GM11168 (cell line): ENCODE measurements around the gene SPZ1.
"Not testable (repeated sequence)": the region's sequence is repeated elsewhere in the genome, so short reads cannot be mapped to it uniquely, and the experiment has no call there.

Experiments
- in situ Hi-C: fragments of 300-500 bp; cut with MboI; formaldehyde crosslinking; loops from one replicate; pipeline ENCODE4 v1.12.0; 2022; ENCODE audit warnings: low sequenced_read_pairs; ENCODE audit not compliant: unreplicated experiment

SPZ1 gene, protein sequence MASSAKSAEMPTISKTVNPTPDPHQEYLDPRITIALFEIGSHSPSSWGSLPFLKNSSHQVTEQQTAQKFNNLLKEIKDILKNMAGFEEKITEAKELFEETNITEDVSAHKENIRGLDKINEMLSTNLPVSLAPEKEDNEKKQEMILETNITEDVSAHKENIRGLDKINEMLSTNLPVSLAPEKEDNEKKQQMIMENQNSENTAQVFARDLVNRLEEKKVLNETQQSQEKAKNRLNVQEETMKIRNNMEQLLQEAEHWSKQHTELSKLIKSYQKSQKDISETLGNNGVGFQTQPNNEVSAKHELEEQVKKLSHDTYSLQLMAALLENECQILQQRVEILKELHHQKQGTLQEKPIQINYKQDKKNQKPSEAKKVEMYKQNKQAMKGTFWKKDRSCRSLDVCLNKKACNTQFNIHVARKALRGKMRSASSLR

DNA sequence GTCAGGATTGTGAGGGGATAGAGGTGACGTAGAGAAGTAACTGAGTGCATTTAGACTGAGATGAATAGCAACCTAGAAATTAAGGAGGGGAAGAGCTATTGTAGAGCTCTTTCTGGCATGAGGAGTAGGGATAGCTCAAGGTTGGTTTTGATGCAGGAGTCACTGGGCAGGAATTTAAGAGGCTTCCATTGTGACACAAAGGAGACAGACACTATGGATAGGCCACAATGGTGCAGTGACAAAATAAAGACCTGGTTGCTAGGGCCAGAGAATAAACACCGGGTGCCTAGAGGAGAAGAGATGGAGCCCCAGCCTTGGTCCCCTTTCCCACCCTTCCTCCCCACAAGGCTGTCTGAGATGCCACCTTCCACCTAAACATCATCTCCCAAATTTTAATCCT lies at the start of gene SPZ1:
Gene SPZ1, plus strand, starts transcription at position 301 of the 400 bp plus-strand sequence. CDS start 214 bp downstream, outside the sequence.
- in situ Hi-C loops: no loop called here

DNA sequence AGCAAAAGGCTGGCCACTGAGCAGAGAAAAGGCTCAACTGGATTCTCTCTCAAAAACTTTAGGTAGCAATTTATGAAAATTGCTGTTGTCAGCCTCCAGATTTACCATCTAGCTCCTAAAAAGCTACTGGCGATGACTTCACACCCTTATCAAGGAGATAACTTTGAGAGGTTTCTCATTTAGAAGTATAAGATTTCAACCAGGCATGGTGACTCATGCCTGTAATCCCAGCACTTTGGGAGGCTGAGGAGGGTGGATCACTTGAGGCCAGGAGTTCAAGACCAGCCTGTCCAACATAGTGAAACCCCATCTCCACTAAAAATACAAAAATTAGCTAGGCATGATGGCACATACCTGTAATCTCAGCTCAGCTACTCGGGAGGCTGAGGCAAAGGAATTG lies 49.3 kb upstream of the SPZ1 start:
- in situ Hi-C loops: not testable (repeated sequence)

DNA sequence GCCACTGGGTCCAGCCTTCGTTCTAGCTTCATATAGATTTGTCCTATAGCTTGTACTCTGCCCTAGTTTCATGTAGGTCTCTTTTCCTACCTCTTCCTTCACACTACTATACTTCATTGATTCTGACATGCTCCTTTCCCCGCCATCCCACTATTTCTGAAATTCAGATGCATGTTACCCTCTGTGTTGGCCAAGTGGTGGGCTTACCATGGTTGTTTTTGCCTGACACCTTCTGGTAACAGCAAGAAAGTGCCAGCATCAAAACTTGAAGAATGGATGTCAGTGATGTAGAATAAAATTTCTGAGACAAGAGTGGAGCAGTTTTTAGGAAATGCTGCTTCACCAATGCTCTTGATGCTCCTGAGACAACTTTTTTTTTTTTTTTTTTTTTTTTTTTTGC lies 44.5 kb upstream of the SPZ1 start:
- in situ Hi-C loops: no loop called here

DNA sequence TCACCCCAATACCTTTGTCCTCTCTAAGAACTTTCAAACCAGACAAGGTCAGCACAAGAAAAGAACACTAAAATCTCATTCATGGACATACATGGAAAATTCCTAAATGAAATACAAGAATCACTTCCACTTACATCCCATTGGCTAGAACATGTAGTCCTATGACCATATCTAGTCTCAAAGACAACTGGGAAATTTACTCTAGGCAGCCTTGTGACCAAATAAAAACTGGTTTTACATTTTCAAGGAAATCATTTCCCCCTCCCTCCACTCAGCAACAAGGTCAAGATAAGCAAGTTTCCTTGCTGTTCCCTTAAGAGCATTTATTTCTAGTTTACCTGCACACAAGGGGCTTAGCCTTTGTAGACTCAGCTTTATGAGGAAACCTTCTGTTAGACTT lies 43.6 kb upstream of the SPZ1 start:
- in situ Hi-C loops: no loop called here

DNA sequence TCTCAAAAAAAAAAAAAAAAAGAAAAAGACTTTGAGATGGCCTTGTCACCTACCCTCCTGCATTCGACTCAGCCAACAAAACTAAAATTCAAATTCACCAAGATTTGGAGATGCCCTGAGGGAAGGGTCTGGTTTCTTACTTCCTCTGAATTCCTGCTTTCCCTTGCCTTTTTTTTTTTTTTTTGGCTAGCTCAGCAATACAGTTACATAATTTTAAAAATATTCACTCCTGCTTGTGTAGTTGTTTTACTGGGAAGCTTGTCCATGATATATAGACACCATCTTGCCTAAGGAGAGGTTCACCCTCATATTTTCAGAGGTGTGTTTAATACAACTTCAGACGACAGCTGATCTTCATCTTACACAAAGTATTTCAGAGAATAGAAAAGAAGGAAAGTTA lies 42.6 kb upstream of the SPZ1 start:
- in situ Hi-C loops: no loop called here

DNA sequence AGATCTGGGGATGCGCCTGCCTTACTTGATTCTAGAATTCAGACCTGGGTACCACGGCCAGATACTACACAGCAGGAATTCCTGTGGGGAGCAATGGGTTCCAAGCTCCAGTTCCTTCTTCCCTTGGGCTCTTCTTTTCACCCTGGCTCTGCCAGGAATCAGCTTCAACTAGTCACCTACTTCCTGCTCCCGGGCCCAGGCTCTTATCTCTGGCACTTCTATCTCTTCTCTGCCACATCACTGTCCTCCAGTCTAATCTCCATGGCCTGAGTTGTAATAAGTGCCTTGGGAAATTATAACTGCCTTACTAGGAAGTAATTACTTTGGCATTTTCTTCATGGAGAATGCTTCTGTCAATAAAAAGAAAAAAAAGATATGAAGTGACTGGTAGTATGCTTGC lies 37.7 kb upstream of the SPZ1 start:
- in situ Hi-C loops: no loop called here

DNA sequence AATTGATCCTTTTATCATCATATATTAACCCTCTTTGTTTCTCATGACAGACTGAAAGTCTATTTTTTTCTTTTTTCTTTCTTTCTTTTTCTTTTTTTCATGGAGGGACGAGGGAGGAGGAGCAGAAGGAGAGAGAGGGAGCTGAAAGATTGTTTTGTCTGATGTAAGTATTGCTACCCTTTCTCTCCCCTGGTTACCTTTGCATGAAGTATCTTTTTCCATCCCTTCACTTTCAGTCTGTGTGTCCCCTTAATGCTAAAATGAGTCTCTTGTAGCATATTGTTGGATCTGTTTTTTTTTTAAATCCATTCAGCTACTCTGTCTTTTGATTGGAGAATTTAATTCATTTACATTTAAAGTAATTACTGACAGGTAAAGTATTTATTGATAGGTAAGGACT lies 36.4 kb upstream of the SPZ1 start:
- in situ Hi-C loops: no loop called here

DNA sequence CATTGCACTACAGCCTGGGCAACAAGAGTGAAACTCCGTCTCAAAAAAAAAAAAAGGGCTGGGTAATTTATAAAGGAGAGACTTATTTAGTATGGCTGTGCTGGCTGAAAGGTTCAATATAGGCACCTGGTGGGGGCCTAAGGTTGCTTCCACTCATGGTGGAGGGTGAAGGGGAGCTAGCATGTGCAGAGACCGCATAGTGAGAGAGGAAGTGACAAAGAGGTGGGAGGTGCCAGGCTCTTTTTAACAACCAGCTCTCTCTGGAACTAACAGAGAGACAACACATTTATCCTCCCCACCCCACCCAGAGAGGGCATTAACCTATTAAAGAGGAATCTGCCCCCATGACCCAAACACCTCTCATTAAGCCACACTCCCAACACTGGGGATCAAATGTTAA lies 35.1 kb upstream of the SPZ1 start:
- in situ Hi-C loops: no loop called here

DNA sequence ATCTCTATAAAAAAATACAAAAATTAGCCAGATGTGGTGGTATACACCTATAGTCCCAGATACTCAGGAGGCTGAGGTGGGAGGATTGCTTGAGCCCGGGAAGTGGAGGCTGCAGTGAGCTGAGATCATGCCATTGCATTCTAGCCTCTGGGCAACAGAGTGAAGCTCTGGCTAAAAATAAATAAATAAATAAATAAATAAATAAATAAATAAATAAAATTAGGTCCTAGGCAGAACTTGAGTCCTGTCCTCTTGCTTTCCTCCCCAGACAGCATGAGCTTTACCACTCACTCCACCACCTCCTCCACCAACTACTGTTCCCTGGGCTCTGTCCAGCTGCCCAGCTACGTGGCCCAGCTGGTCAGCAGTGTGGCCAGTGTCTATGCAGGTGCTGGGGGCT lies 31.6 kb upstream of the SPZ1 start:
- in situ Hi-C loops: no loop called here

DNA sequence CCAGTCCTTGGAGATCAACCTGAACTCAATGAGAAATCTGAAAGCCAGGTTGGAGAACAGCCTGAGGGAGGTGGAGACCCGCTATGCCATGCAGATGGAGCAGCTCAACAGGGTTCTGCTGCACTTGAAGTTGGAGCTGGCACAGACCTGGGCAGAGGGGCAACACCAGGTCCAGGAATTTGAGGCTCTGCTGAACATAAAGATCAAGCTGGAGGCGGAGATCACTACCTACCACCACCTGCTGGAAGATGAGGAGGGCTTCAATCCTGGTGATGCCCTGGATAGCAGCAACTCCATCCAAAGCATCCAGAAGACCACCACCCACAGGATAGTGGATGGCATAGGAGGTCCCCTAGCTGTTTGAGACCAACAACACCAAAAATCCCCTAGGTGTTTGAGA lies 30.5 kb upstream of the SPZ1 start:
- in situ Hi-C loops: no loop called here

DNA sequence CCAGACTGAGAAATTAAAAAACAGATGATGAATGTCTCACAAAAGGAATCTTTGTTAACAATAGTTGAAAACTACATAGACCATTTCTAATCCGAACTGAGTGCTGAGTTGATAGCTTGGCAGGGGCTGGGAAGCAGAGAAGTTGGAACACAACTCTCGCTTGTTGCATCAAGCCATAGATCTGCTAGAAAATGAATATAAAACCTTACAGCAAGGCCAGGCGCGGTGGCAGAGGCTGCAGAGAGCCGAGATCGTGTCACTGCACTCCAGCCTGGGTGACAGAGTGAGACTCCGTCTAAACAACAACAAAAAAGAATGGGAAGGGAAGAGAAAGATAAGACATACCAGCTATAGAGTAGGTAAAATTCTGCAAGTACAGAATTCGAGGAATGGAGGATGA lies 28.0 kb upstream of the SPZ1 start:
- in situ Hi-C loops: no loop called here

DNA sequence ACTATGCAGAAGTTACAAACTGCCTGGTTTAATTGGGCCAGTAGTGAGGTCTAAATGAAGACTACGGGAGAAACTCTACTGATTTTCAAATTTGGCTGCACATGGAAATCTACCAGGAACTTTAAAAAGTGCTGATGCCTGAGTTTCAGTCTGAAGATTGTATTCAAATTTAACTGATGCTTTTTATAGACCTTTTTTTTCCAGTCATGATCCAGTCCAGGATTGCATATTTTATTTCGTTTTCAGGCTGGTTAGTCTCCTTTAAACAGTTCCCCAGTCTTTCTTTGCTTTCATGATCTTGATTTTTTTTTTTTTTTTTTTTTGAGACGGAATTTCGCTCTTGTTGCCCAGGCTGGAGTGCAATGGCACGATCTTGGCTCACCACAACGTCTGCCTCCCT lies 23.7 kb upstream of the SPZ1 start:
- in situ Hi-C loops: no loop called here

DNA sequence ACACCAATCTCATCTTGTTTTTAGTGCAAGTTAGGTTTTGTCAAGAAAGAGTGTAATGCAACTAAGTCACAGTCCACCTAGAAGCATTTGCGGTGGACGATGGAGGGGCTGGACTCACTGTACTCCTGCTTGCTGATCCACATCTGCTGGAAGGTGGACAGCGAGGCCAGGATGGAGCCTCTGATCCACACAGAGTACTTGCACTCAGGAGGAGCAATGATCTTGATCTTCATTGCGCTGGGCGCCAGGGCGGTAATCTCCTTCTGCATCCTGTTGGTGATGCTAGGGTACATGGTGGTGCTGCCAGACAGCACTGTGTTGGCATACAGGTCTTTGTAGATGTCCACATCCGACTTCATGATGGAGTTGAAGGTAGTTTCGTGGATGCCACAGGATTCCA lies 20.2 kb upstream of the SPZ1 start:
- in situ Hi-C loops: no loop called here

DNA sequence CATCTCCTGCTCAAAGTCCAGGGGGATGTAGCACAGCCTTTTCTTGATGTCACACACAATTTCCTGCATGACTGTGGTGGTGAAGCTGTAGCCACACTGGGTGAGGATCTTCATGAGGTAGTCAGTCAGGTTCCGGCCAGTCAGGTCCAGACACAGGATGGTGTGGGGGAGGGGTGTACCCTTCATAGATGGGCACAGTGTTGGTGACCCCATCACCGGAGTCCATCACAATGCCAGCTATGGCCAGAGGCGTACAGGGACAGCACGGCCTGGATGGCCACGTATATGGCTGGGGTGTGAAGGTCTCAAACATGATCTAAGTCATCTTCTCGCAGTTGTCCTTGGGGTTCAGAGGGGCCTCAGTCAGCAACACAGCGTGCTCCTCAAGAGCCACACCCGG lies 19.7 kb upstream of the SPZ1 start:
- in situ Hi-C loops: no loop called here

DNA sequence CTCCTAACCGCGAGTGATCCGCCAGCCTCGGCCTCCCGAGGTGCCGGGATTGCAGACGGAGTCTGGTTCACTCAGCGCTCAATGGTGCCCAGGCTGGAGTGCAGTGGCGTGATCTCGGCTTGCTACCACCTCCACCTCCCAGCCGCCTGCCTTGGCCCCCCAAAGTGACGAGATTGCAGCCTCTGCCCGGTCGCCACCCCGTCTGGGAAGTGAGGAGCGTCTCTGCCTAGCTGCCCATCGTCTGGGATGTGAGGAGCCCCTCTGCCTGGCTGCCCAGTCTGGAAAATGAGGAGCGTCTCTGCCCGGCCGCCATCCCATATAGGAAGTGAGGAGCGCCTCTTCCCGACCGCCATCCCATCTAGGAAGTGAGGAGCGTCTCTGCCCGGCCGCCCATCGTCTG lies 19.0 kb upstream of the SPZ1 start:
- in situ Hi-C loops: not testable (repeated sequence)

DNA sequence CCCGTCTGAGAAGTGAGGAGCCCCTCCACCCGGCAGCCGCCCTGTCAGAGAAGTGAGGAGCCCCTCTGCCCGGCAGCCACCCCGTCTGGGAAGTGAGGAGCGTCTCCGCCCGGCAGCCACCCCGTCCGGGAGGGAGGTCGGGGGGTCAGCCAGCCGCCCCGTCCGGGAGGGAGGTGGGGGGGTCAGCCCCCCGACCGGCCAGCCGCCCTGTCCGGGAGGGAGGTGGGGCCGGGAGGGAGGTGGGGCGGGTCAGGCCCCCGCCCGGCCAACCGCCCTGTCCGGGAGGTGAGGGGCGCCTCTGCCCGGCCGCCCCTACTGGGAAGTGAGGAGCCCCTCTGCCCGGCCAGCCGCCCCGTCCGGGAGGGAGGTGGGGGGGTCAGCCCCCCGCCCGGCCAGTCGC lies 18.5 kb upstream of the SPZ1 start:
- in situ Hi-C loops: not testable (repeated sequence)

DNA sequence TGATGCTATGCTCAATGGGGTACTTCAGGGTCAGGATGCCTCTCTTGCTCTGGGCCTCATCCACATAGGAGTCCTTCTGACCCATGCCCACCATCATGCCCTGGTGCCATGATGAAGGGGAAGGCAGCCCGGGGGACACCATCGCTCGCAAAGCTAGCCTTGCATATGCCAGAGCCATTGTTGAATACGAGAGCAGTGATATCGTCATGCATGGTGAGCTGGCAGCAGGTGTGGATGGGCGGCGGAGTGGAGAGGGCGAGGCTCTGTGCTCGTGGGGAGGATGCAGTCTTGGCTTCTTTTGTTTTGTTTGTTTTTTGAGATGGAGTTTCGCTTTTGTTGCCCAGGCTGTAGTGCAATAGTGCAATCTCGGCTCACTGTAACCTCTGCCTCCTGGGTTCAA lies 17.2 kb upstream of the SPZ1 start:
- in situ Hi-C loops: no loop called here

DNA sequence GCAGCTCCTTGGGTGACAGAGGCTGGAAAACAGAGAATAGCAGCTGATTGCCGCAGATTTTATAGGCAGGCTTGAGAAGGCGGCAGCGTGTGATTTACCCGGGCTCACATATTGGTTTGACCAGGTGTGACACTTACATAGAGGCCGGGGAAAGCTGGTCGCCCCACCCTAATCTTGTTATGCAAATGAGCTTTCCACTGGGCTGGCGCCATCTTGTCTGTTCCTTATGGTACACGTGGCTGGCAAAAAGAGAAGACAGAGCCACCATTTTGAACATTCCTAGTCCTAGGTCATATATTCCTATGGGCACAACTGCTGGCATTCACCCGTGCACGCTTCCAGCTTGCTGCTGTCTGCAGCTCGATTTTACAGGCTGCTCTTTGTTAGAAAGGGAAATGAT lies 11.3 kb upstream of the SPZ1 start:
- in situ Hi-C loops: loop anchor here (5.0 kb wide), 1 partner anchor 211 kb away; no protein-coding TSS in a partner anchor

DNA sequence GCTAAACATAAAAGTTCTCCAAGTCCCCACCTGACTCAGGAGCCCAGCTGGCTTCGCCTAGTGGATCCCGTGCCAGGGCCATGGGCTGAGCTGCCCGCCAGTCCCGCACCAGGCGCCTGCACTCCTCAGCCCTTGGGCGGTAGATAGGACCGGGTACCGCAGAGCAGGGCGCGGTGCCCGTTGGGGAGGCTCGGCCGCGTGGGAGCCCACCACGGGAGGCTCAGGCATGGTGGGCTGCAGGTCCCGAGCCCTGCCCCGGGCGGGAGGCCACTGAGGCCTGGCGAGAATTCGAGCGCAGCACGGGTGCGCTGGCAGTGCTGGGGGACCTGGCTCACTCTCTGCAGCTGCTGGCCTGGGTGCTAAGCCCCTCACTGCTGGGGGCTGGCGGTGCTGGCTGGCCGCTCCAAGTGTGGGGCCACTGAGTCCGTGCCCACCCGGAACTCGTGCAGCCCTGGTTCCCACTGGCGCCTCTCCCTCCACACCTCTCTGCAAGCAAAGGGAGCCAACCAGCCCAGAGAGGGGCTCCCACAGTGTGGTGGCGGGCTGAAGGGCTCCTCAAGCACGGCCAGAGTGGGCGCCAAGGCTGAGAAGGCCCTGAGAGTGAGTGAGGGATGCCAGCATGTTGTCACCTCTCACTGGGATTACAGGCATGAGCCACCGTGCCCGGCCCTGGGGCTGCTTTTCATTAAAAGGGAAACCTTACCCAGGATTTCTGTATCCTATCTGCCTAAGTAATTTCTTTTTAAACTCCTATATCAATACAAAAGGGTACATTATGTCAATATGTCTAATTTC lies 9.7 kb upstream of the SPZ1 start:
- in situ Hi-C loops: loop anchor here (5.0 kb wide), 1 partner anchor 213 kb away; no protein-coding TSS in a partner anchor

DNA sequence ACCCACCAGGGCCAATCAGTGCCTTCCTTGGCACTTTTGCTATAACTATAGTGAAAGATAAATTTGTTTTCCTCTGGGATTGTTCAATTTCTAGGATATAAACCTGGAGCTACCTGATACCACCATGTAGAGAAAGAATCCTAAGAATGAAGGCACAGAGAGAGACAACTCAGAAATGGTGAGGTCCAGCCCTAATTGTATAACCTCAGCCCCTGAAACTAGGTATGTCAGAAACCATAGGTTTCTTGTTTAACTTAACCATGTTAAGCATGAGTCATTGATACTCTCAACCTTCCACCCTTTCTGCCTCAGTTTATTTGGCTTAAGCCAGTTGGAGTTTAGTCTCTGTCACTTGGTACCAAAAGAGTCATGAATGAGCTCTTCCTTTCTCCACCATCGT lies 4.6 kb upstream of the SPZ1 start:
- in situ Hi-C loops: no loop called here

DNA sequence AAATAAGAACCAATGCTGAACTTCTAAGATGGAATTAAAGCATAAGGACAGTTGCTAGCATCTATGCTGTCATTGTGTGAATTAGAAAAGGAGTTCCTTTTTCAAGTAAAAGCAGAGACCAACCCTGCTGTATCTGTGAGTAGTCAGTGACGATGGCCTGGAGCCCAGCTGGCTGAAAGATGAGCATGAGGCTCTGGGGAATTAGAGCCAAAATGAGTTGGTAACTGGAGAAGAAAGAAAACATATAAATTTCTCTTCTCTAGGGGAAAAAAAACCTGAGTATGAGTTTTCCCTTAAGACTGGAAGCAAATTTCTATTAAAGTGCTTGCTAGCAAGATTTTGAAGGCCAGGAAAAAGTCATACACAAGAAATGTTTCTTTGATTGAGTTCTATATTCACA lies 1.6 kb upstream of the SPZ1 start:
- in situ Hi-C loops: no loop called here

DNA sequence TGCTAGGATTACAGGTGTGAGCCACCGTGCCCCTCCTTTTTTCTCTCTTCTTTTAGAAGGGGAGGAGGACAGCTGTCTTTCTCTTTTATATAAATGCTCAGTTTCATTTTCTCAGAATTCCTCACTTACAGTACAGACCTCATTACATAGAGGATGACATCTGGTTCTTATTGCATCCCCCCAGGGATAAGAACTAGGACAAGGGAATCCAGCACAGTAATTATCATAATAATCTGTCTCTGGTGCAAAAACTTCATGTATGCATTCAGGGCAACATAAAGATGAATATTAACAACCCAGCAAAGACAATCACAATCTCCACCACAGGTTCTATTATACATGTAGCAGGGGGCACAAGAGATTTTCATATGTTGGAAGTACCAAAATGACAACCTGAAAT lies 5.1 kb downstream of the SPZ1 start:
- in situ Hi-C loops: no loop called here
